Measurements from ENCODE around the gene ULK2.

GRCh38 chr17:19766421-19767270, 101.1 kb downstream of the ULK2 start:
- TF ChIP-seq, protein P1, sequence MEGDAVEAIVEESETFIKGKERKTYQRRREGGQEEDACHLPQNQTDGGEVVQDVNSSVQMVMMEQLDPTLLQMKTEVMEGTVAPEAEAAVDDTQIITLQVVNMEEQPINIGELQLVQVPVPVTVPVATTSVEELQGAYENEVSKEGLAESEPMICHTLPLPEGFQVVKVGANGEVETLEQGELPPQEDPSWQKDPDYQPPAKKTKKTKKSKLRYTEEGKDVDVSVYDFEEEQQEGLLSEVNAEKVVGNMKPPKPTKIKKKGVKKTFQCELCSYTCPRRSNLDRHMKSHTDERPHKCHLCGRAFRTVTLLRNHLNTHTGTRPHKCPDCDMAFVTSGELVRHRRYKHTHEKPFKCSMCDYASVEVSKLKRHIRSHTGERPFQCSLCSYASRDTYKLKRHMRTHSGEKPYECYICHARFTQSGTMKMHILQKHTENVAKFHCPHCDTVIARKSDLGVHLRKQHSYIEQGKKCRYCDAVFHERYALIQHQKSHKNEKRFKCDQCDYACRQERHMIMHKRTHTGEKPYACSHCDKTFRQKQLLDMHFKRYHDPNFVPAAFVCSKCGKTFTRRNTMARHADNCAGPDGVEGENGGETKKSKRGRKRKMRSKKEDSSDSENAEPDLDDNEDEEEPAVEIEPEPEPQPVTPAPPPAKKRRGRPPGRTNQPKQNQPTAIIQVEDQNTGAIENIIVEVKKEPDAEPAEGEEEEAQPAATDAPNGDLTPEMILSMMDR (IDR thresholded peaks at IDR 0.05), result peak; percentile 98
- TF ChIP-seq POLR2AphosphoS5 (IDR thresholded peaks at IDR 0.05; ENCODE audit: low read depth, low read length) (no peak), SIN3A (IDR thresholded peaks at IDR 0.05; ENCODE audit: borderline replicate concordance, insufficient read depth, low read depth, low read length) (no peak)

All from Panc1 (cell line).